Activated CD4-positive, alpha-beta T cell treated with anti-CD3 and anti-CD28 coated beads, Interleukin-2, amount 10 ng/mL, durations not matched to agents 24 days and 14 days (primary cell): ENCODE data around the gene LRRC45. TPM values are rescaled to one million over a fixed set of nuclear protein-coding genes. Genes with fewer than 3 reads are reported as not detected.
"Not testable (repeated sequence)": the region's sequence is repeated elsewhere in the genome, so short reads cannot be mapped to it uniquely, and the experiment has no call there.

Source experiments
- DNase-seq: peaks from one replicate; pipeline ENCODE4 v3.0.0; 2022
- H3K27ac Mint-ChIP-seq: one replicate; pipeline ENCODE4 v1.8.0; 2022; ENCODE audit warnings: mild to moderate bottlenecking, mixed read lengths
- H3K27me3 Mint-ChIP-seq: one replicate; pipeline ENCODE4 v1.8.0; 2022; ENCODE audit warnings: mixed read lengths
- H3K36me3 Mint-ChIP-seq: one replicate; pipeline ENCODE4 v1.8.0; 2022; ENCODE audit warnings: low read depth, mild to moderate bottlenecking, mixed read lengths
- H3K4me1 Mint-ChIP-seq: one replicate; pipeline ENCODE4 v1.8.0; 2021; ENCODE audit warnings: mixed read lengths
- H3K4me3 Mint-ChIP-seq: one replicate; pipeline ENCODE4 v1.8.0; 2022; ENCODE audit warnings: mild to moderate bottlenecking, moderate library complexity, mixed read lengths
- H3K9me3 Mint-ChIP-seq: one replicate; pipeline ENCODE4 v1.8.0; 2021; ENCODE audit warnings: mixed read lengths
- intact Hi-C: fragments of 100-400 bp; cut with micrococcal nuclease; formaldehyde crosslinking; loops from one replicate; pipeline ENCODE4 v1.15.1; 2023
- total RNA-seq: library from RNA; stranded (reverse); gene quantifications from 2 replicates; pipeline ENCODE4 v1.2.3, GENCODE V29; 2022

The LRRC45 gene
- 39.0 and 40.6 TPM in 2 replicates for total RNA-seq

GRCh38 chr17:82022981-82023446, at the start of gene LRRC45:
LRRC45 (plus strand) TSS chr17:82023305; CDS start chr17:82023644, 339 bp downstream.
- H3K27ac Mint-ChIP-seq, result peak within 1 kb of the TSS; percentile 76
- H3K9me3 Mint-ChIP-seq, result no peaks in the 10 kb centered on the region
- peaks cover 14% of the 10 kb centered on the region for H3K36me3 Mint-ChIP-seq
- peak within 1 kb of the TSS; percentile 88 for H3K4me3 Mint-ChIP-seq
- intact Hi-C loops, result loop anchor here (1.0 to 5.0 kb wide), 8 partner anchors 14 to 204 kb away; partner anchors contain the start of genes ALYREF, ANAPC11, ASPSCR1 and DCXR
- no peaks in the 10 kb centered on the region for H3K27me3 Mint-ChIP-seq
- peaks cover 23% of the 10 kb centered on the region for H3K4me1 Mint-ChIP-seq
- peak; percentile 100 for DNase-seq

DNA sequence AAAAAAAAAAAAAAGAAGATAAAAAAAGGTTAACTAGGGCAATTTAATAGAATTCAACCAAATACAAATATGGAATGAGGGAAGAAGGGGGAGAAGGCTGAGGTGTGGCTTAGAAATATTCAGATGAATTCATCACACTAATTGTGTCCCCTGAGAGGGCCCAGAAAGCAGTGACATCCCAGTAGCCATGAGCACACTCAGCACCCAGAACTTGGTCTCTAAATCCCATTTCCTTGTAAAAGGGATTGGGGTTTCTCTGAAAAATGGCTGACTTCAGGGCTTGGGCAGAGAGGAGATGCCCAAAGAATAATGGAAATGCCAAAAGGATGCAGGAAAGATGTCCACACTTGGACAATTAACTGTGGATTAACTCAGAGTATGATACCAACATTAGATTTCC, 49.7 kb upstream of the LRRC45 start:
- Mint-ChIP-seq H3K4me3 (no peak overlapping the region), H3K36me3 (no peaks in the 10 kb centered on the region), H3K27me3 (peaks cover 2% of the 10 kb centered on the region), H3K4me1 (peaks cover 19% of the 10 kb centered on the region), H3K27ac (no peak overlapping the region), H3K9me3 (peaks cover 3% of the 10 kb centered on the region)
- DNase-seq, result no peak
- intact Hi-C loops, result no loop called here

DNA sequence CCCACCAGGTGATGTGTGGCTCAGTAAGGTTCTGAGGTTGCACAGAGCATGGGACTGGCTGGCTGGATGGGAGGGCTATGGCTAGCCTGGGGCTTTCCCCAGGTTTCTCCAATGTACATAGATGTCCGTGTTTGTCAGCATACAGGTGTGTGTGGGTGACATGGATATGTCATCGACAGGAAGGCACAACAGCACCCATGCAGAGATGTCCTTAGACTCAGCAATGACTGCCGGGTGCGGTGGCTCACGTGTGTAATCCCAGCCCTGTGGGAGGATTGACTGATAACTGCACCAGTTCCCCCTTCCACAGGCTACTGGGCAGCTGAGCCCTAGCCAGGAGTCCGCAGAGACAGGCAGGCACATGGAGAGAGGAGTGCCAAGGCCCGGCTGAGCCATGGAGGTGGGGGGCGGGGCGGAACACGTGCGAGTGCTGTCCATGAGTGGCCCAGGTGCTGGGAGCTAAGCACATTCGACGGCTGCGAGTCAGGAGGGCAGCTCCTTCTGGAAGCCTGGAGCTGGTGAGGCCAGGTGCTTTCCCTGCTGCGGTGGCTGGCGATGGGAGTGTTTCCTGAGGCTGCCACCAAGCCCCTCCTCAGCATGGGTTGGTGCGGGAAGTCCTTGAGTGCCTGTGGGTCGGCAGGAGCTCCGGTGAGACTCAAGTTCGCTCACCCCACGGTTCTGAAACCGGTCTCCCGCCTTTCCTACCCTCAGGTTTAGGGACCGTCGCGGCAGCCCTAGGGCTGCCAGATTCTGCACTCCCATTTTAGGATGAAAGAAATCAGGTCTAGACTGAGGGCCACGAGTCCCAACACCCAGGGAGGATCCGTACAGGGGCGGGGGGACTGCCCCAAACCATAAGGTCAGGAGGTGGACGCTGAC, 46.5 kb upstream of the LRRC45 start:
- H3K27me3 Mint-ChIP-seq, result peaks cover 2% of the 10 kb centered on the region
- peaks cover 33% of the 10 kb centered on the region for H3K4me1 Mint-ChIP-seq
- peak overlapping the region; percentile 98 for H3K27ac Mint-ChIP-seq
- DNase-seq, result peak; percentile 75
- peaks cover 3% of the 10 kb centered on the region for H3K9me3 Mint-ChIP-seq
- peaks cover 7% of the 10 kb centered on the region for H3K36me3 Mint-ChIP-seq
- intact Hi-C loops, result loop anchor here (1.0 to 5.0 kb wide), 4 partner anchors 8 to 114 kb away; partner anchors contain the start of genes DCXR, LRRC45 and P4HB
- peak overlapping the region; percentile 92 for H3K4me3 Mint-ChIP-seq

GRCh38 chr17:81977211-81977808, 45.8 kb upstream of the LRRC45 start, which contains the start of gene ASPSCR1:
ASPSCR1 (plus strand) TSS chr17:81977629; CDS start chr17:81977647, 18 bp downstream.
- intact Hi-C loops, result loop anchor here (1.0 to 5.0 kb wide), 4 partner anchors 9 to 115 kb away; partner anchors contain the start of genes DCXR, LRRC45 and P4HB
- H3K9me3 Mint-ChIP-seq, result peaks cover 3% of the 10 kb centered on the region
- peak; percentile 97 for DNase-seq
- H3K27me3 Mint-ChIP-seq, result peaks cover 2% of the 10 kb centered on the region
- peak within 1 kb of the TSS; percentile 98 for H3K27ac Mint-ChIP-seq
- peaks cover 7% of the 10 kb centered on the region for H3K36me3 Mint-ChIP-seq
- peaks cover 33% of the 10 kb centered on the region for H3K4me1 Mint-ChIP-seq
- peak within 1 kb of the TSS; percentile 92 for H3K4me3 Mint-ChIP-seq

- Mint-ChIP-seq H3K4me3 (peak overlapping the region; percentile 79), H3K9me3 (peaks cover 3% of the 10 kb centered on the region), H3K27ac (peak overlapping the region; percentile 51), H3K4me1 (peaks cover 33% of the 10 kb centered on the region), H3K27me3 (peaks cover 2% of the 10 kb centered on the region), H3K36me3 (peaks cover 12% of the 10 kb centered on the region)
- no peak for DNase-seq
- intact Hi-C loops, result loop anchor here (5.0 kb wide), 1 partner anchor 116 kb away; the partner anchor contains the start of gene P4HB
Measured at GRCh38 chr17:81978524-81979298, 44.4 kb upstream of the LRRC45 start.

- Mint-ChIP-seq H3K27ac (peak overlapping the region; percentile 0), H3K27me3 (no peaks in the 10 kb centered on the region), H3K36me3 (peaks cover 21% of the 10 kb centered on the region), H3K4me3 (peak overlapping the region; percentile 9), H3K9me3 (peaks cover under 1% of the 10 kb centered on the region), H3K4me1 (peaks cover 36% of the 10 kb centered on the region)
- intact Hi-C loops, result no loop called here
- no peak for DNase-seq
Measured at GRCh38 chr17:81980122-81980521, 43.0 kb upstream of the LRRC45 start.

DNA sequence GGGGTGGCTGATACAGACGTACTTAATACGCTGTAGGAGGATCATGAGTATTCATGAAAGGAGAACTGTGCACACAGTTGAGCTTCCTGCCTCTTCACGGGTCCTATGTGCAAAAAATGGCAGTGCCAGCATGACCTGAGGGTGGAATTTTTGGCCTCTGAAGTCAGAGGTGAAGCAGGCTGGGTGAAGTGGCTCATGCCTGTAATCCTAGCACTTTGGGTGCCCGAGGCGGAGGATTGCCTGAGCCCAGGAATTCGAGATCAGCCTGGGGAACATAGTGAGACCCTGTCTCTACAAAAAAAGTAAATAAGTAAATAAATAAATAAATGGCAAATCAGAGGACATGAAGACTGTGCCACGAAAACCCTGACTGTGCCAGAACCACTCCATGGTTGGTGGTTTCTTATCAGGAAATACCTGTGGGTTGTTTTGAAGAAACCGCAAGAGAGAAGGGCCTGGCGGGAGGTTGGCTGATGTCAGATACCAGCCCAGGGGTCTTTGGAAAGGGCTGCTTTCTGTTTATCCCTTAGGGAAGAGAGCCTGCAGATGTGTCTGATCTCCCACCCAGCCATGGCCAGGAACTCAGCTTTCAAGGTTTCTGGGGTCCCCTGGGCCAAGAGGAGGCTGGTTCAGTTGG, 42.3 kb upstream of the LRRC45 start:
- Mint-ChIP-seq H3K4me1 (peaks cover 37% of the 10 kb centered on the region), H3K27me3 (no peaks in the 10 kb centered on the region), H3K4me3 (no peak overlapping the region), H3K27ac (no peak overlapping the region), H3K36me3 (peaks cover 24% of the 10 kb centered on the region), H3K9me3 (no peaks in the 10 kb centered on the region)
- no peak for DNase-seq
- intact Hi-C loops, result no loop called here

- DNase-seq, H3K9me3 Mint-ChIP-seq, H3K27ac Mint-ChIP-seq, H3K27me3 Mint-ChIP-seq, H3K4me3 Mint-ChIP-seq, intact Hi-C loops: not testable (repeated sequence)
- H3K4me1 Mint-ChIP-seq, result peaks cover 31% of the 10 kb centered on the region
- peaks cover 24% of the 10 kb centered on the region for H3K36me3 Mint-ChIP-seq
Measured at GRCh38 chr17:81981511-81981910, 41.6 kb upstream of the LRRC45 start.

DNA sequence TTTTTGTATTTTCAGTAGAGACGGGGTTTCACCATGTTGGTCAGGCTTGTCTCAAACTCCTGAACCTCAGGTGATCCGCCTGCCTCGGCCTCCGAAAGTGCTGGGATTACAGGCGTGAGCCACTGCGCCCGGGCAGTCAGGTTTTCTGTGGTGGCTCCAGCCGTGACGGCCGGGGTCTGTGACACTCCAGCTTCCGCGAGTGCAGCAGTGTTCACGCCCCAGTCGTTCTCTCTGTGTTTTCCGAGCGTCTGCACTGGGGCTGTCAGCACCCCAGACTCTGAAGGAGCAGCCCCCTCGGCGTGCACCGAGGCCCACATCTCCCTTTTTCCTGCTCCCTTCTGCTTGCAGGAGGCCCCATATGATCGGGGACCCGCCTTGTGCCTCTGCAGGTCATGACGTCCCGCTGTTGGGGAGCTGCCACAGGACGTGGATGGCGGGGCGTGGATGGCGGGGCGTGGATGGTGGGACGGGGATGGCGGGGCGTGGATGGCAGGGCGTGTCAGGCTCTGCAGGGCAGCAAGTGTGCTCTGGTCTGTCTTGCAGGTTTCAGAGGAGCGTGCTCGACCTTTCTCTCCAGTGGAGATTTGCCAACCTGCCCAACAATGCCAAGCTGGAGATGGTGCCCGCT, 40.0 kb upstream of the LRRC45 start:
- intact Hi-C loops, result no loop called here
- DNase-seq, result no peak
- Mint-ChIP-seq H3K27ac (no peak overlapping the region), H3K9me3 (no peaks in the 10 kb centered on the region), H3K27me3 (no peaks in the 10 kb centered on the region), H3K4me1 (peaks cover 26% of the 10 kb centered on the region), H3K36me3 (peaks cover 24% of the 10 kb centered on the region), H3K4me3 (no peak overlapping the region)

GRCh38 chr17:81983639-81984373, 39.3 kb upstream of the LRRC45 start:
- no peak for DNase-seq
- Mint-ChIP-seq H3K36me3 (peaks cover 24% of the 10 kb centered on the region), H3K4me3 (no peak overlapping the region), H3K4me1 (peaks cover 21% of the 10 kb centered on the region), H3K9me3 (no peaks in the 10 kb centered on the region), H3K27ac (no peak overlapping the region), H3K27me3 (no peaks in the 10 kb centered on the region)
- intact Hi-C loops, result no loop called here

GRCh38 chr17:81984773-81985410, 38.2 kb upstream of the LRRC45 start:
- H3K9me3 Mint-ChIP-seq, result no peaks in the 10 kb centered on the region
- H3K36me3 Mint-ChIP-seq, result peaks cover 21% of the 10 kb centered on the region
- no peaks in the 10 kb centered on the region for H3K27me3 Mint-ChIP-seq
- H3K4me3 Mint-ChIP-seq, result no peak overlapping the region
- peaks cover 12% of the 10 kb centered on the region for H3K4me1 Mint-ChIP-seq
- intact Hi-C loops, result no loop called here
- peak overlapping the region; percentile 30 for H3K27ac Mint-ChIP-seq
- no peak for DNase-seq

GRCh38 chr17:81986606-81987005, 36.5 kb upstream of the LRRC45 start:
- no peaks in the 10 kb centered on the region for H3K27me3 Mint-ChIP-seq
- no peak overlapping the region for H3K4me3 Mint-ChIP-seq
- intact Hi-C loops, result no loop called here
- H3K4me1 Mint-ChIP-seq, result peaks cover 5% of the 10 kb centered on the region
- no peaks in the 10 kb centered on the region for H3K9me3 Mint-ChIP-seq
- peaks cover 21% of the 10 kb centered on the region for H3K36me3 Mint-ChIP-seq
- no peak overlapping the region for H3K27ac Mint-ChIP-seq
- no peak for DNase-seq
